HepG2 (cell line): ENCODE results near the gene SLC39A3. TPM values are rescaled to one million over a fixed set of nuclear protein-coding genes. Genes with fewer than 3 reads are reported as not detected.

ENCODE experiments used
- ATF5 ChIP-seq: sonication (generic); formaldehyde crosslinking; IDR thresholded peaks from 2 replicates; pipeline ENCODE4 v1.4.0; 2020; ENCODE audit warnings: mild to moderate bottlenecking, low read depth, missing genetic modification reagents
- BRF2 ChIP-seq: sonication (generic); formaldehyde crosslinking; IDR thresholded peaks from 2 replicates; pipeline ENCODE4 v1.8.1; 2022; ENCODE audit warnings: mild to moderate bottlenecking, missing genetic modification reagents
- CBX5 ChIP-seq: sonication (generic); formaldehyde crosslinking; IDR thresholded peaks from 2 replicates; pipeline ENCODE4 v1.4.0; 2020; ENCODE audit warnings: missing genetic modification reagents, borderline replicate concordance
- FOXA1 ChIP-seq, 2 experiments: fragments of 450-650 bp in 1 of 2; sonication (generic) in 1 of 2; formaldehyde crosslinking in 1 of 2; IDR thresholded peaks; 2 replicates each; pipeline versions ENCODE4 v1.4.0 to v1.6.1; 2016 to 2020; ENCODE audit warnings: missing genetic modification reagents in 1 of 2
- HMGXB3 ChIP-seq: sonication (generic); formaldehyde crosslinking; IDR thresholded peaks from 2 replicates; pipeline ENCODE4 v1.4.0; 2020; ENCODE audit warnings: missing genetic modification reagents, borderline replicate concordance
- KMT2B ChIP-seq: IDR thresholded peaks from 2 replicates; pipeline ENCODE4 v1.6.1; 2016; ENCODE audit warnings: missing genetic modification reagents, missing compliant biosample characterization
- MAFF ChIP-seq: IDR thresholded peaks from 2 replicates; pipeline ENCODE4 v1.6.1; 2011; ENCODE audit warnings: low read depth, low read length, improper control_type of control experiment
- MEF2D ChIP-seq: sonication (generic); formaldehyde crosslinking; IDR thresholded peaks from 2 replicates; pipeline ENCODE4 v1.5.1; 2020; ENCODE audit warnings: mild to moderate bottlenecking, missing genetic modification reagents
- MIER2 ChIP-seq: IDR thresholded peaks from 2 replicates; pipeline ENCODE4 v1.6.1; 2016; ENCODE audit warnings: missing biosample characterization, missing genetic modification reagents
- NR2F6 ChIP-seq, 2 experiments: IDR thresholded peaks; 2 replicates each; pipeline ENCODE4 v1.6.1; 2016; ENCODE audit warnings: antibody characterized with exemption in 1 of 2, mild to moderate bottlenecking in 1 of 2
- SALL1 ChIP-seq: sonication (generic); formaldehyde crosslinking; IDR thresholded peaks from 2 replicates; pipeline ENCODE4 v1.8.0; 2022; ENCODE audit warnings: mild to moderate bottlenecking, missing genetic modification reagents
- ZNF296 ChIP-seq: sonication (generic); formaldehyde crosslinking; conservative IDR thresholded peaks from 2 replicates; pipeline ENCODE4 v1.5.0; 2020; ENCODE audit warnings: mild to moderate bottlenecking, missing genetic modification reagents
- ZNF530 ChIP-seq: sonication (generic); formaldehyde crosslinking; IDR thresholded peaks from 2 replicates; pipeline ENCODE4 v1.5.0; 2020; ENCODE audit warnings: low read depth, mild to moderate bottlenecking, missing genetic modification reagents
- ZNF782 ChIP-seq: sonication (generic); formaldehyde crosslinking; IDR thresholded peaks from 2 replicates; pipeline ENCODE4 v1.4.0; 2020; ENCODE audit warnings: missing genetic modification reagents, mild to moderate bottlenecking, borderline replicate concordance
- polyA plus RNA-seq, 8 experiments: library from polyadenylated mRNA; depleted of rRNA in 3 of 8; stranded (reverse) in 7 of 8; unstranded in 1 of 8; fragments of >200 nt; fragmentation: Illumina TruSeq in 4 of 8; extraction: Trizol in 4 of 8; gene quantifications; 2 replicates each; pipeline versions ENCODE4 v1.2.1 to v1.2.3, GENCODE V29; 2011 to 2016; ENCODE audit warnings: low read depth in 4 of 8, missing spikeins in 1 of 8, mixed read lengths in 1 of 8; ENCODE audit not compliant: insufficient read depth in 1 of 8
- total RNA-seq, 5 experiments: library from RNA; depleted of rRNA; stranded (reverse); fragments of >200 nt; fragmentation: Illumina TruSeq; extraction: Trizol; gene quantifications; 2 replicates each; pipeline ENCODE4 v1.2.3, GENCODE V29; 2016; ENCODE audit warnings: low read depth in 1 of 5
- TF ChIP-seq, protein P1 (sequence below): sonication (generic); formaldehyde crosslinking; IDR thresholded peaks from 2 replicates; pipeline ENCODE4 v1.4.0; 2020; ENCODE audit warnings: missing genetic modification reagents, borderline replicate concordance
- TF ChIP-seq, protein P2 (sequence below): sonication (generic); formaldehyde crosslinking; IDR thresholded peaks from 2 replicates; pipeline ENCODE4 v1.5.1; 2020; ENCODE audit warnings: missing genetic modification reagents, mild to moderate bottlenecking, borderline replicate concordance
- TF ChIP-seq, protein P3 (sequence below): IDR thresholded peaks from 2 replicates; pipeline ENCODE4 v1.6.1; 2016; ENCODE audit warnings: low read depth

SLC39A3 gene
- total and polyA plus RNA-seq, 2 of the 13 experiments (the other 11 are each of a cell fraction or from before 2014, with no cell fraction given), result 33.6 to 41.6 TPM

GRCh38 chr19:2739602-2740313, at the start of gene SLC39A3 (continued):
- TF ChIP-seq CBX5 (CRISPR knock-in tag) (peak; percentile 98), MAFF (no peak), KMT2B (CRISPR knock-in tag) (peak; percentile 94), MIER2 (CRISPR knock-in tag) (peak; percentile 100), ATF5 (CRISPR knock-in tag) (peak; percentile 87; the same call in 1 of the 2 replicates), NR2F6 (IDR thresholded peaks at IDR 0.05) (peak; percentile 36; the same call in 1 of the 2 replicates), NR2F6 (CRISPR knock-in tag; IDR thresholded peaks at IDR 0.05) (peak; percentile 71), MEF2D (peak; percentile 88), HMGXB3 (CRISPR knock-in tag) (peak; percentile 97), FOXA1 (IDR thresholded peaks at IDR 0.05) (no peak), FOXA1 (CRISPR knock-in tag; IDR thresholded peaks at IDR 0.05) (no peak), BRF2 (CRISPR knock-in tag) (no peak), ZNF782 (CRISPR knock-in tag) (no peak), ZNF530 (CRISPR knock-in tag) (peak; percentile 83; the same call in 1 of the 2 replicates), ZNF296 (no peak; the same call in 1 of the 2 replicates), SALL1 (peak; percentile 99)
- TF ChIP-seq, protein P1, sequence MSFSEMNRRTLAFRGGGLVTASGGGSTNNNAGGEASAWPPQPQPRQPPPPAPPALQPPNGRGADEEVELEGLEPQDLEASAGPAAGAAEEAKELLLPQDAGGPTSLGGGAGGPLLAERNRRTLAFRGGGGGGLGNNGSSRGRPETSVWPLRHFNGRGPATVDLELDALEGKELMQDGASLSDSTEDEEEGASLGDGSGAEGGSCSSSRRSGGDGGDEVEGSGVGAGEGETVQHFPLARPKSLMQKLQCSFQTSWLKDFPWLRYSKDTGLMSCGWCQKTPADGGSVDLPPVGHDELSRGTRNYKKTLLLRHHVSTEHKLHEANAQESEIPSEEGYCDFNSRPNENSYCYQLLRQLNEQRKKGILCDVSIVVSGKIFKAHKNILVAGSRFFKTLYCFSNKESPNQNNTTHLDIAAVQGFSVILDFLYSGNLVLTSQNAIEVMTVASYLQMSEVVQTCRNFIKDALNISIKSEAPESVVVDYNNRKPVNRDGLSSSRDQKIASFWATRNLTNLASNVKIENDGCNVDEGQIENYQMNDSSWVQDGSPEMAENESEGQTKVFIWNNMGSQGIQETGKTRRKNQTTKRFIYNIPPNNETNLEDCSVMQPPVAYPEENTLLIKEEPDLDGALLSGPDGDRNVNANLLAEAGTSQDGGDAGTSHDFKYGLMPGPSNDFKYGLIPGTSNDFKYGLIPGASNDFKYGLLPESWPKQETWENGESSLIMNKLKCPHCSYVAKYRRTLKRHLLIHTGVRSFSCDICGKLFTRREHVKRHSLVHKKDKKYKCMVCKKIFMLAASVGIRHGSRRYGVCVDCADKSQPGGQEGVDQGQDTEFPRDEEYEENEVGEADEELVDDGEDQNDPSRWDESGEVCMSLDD (CRISPR knock-in tag), result peak; percentile 92
- TF ChIP-seq, protein P2, sequence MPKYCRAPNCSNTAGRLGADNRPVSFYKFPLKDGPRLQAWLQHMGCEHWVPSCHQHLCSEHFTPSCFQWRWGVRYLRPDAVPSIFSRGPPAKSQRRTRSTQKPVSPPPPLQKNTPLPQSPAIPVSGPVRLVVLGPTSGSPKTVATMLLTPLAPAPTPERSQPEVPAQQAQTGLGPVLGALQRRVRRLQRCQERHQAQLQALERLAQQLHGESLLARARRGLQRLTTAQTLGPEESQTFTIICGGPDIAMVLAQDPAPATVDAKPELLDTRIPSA (CRISPR knock-in tag), result peak; percentile 97; the same call in 1 of the 2 replicates
- TF ChIP-seq, protein P3, sequence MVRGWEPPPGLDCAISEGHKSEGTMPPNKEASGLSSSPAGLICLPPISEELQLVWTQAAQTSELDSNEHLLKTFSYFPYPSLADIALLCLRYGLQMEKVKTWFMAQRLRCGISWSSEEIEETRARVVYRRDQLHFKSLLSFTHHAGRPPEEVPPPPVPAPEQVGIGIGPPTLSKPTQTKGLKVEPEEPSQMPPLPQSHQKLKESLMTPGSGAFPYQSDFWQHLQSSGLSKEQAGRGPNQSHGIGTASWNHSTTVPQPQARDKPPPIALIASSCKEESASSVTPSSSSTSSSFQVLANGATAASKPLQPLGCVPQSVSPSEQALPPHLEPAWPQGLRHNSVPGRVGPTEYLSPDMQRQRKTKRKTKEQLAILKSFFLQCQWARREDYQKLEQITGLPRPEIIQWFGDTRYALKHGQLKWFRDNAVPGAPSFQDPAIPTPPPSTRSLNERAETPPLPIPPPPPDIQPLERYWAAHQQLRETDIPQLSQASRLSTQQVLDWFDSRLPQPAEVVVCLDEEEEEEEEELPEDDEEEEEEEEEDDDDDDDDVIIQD (CRISPR knock-in tag), result peak; percentile 82; the same call in 1 of the 2 replicates
